Loucy (cell line): ENCODE results near the gene DRC7.
A peak's percentile ranks its signal among the peaks of the same experiment; 100 is the strongest.
"Not testable (repeated sequence)": the region's sequence is repeated elsewhere in the genome, so short reads cannot be mapped to it uniquely, and the experiment has no call there.

Experiments used
- H2AFZ ChIP-seq: fragments of 200-600 bp; sonication (generic); 2 replicates; pipeline ENCODE4 v1.6.0; 2016; ENCODE audit warnings: antibody characterized with exemption, mild to moderate bottlenecking, low read length, moderate library complexity
- H3F3A ChIP-seq: fragments of 200-600 bp; 2 replicates; pipeline ENCODE4 v1.6.0; 2016; ENCODE audit warnings: antibody characterized with exemption, low read depth, mild to moderate bottlenecking
- H3K27me3 ChIP-seq: fragments of 200-600 bp; sonication (generic); 2 replicates; pipeline ENCODE4 v1.6.1; 2014; ENCODE audit warnings: low read length, mild to moderate bottlenecking; ENCODE audit not compliant: insufficient read depth, poor library complexity, severe bottlenecking
- H3K36me3 ChIP-seq: fragments of 200-600 bp; sonication (generic); 2 replicates; pipeline ENCODE4 v1.6.1; 2016; ENCODE audit warnings: low read length; ENCODE audit not compliant: insufficient read depth
- H3K4me1 ChIP-seq: fragments of 200-600 bp; sonication (generic); 2 replicates; pipeline ENCODE4 v1.5.1; 2014; ENCODE audit warnings: low read length, mild to moderate bottlenecking; ENCODE audit not compliant: insufficient read depth, poor library complexity, severe bottlenecking
- H3K4me2 ChIP-seq: fragments of 200-600 bp; sonication (generic); 2 replicates; pipeline ENCODE4 v1.6.0; 2014; ENCODE audit warnings: antibody characterized with exemption, low read length, low read depth, mild to moderate bottlenecking; ENCODE audit not compliant: poor library complexity, severe bottlenecking
- H3K4me3 ChIP-seq: fragments of 200-600 bp; sonication (generic); 2 replicates; pipeline ENCODE4 v1.5.1; 2014; ENCODE audit warnings: low read length, mild to moderate bottlenecking, mixed read lengths; ENCODE audit not compliant: poor library complexity, severe bottlenecking
- H3K79me2 ChIP-seq: fragments of 200-600 bp; sonication (generic); 2 replicates; pipeline ENCODE4 v1.6.1; 2014; ENCODE audit warnings: low read length; ENCODE audit not compliant: insufficient read depth
- H3K9ac ChIP-seq: fragments of 200-600 bp; sonication (generic); 2 replicates; pipeline ENCODE4 v1.6.0; 2014; ENCODE audit warnings: mild to moderate bottlenecking, low read depth, low read length, moderate library complexity; ENCODE audit not compliant: poor library complexity, severe bottlenecking
- H3K9me2 ChIP-seq: fragments of 200-600 bp; sonication (generic); replicated peaks from 2 replicates; pipeline ENCODE4 v1.6.1; 2016; ENCODE audit warnings: low read depth, low read length, mixed read lengths
- H3K9me3 ChIP-seq: fragments of 200-600 bp; sonication (generic); 2 replicates; pipeline ENCODE4 v1.6.1; 2014; ENCODE audit warnings: mild to moderate bottlenecking, antibody characterized with exemption, low read length, low read depth; ENCODE audit not compliant: insufficient read depth
- H4K20me1 ChIP-seq: fragments of 200-600 bp; sonication (generic); 2 replicates; pipeline ENCODE4 v1.6.0; 2014; ENCODE audit warnings: antibody characterized with exemption, low read length, mild to moderate bottlenecking; ENCODE audit not compliant: insufficient read depth, poor library complexity, severe bottlenecking
- EZH2phosphoT487 ChIP-seq: fragments of 200-600 bp; IDR thresholded peaks from 2 replicates; pipeline ENCODE4 v1.6.1; 2018; ENCODE audit warnings: antibody characterized with exemption, mild to moderate bottlenecking, moderate library complexity, borderline replicate concordance
- TF ChIP-seq, protein P1 (sequence below): fragments of 200-600 bp; sonication (generic); conservative IDR thresholded peaks from 2 replicates; pipeline ENCODE4 v1.5.1; 2014; ENCODE audit warnings: mild to moderate bottlenecking, antibody characterized with exemption, low read length

The DRC7 gene

DNA sequence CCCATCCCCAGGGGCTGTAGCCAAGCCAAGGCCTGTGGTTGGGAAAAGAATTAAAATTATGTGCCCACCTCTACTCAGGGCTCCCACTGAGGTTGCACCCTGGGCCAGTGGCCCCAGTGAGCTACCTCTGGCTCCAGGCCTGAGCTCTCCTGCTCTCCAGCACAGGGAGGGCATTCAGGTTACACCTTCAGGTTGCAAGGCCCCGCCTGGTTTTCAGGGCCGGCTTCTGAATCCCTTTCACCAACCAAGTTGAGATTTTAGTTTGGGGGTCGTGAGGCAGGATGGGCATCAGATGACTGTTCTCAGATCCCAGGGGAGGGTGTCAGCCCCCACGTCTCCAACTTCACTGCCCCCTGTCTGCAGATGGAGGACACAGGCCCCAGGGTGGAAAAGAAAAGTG, 33.0 kb downstream of the DRC7 start:
- no peaks in the 10 kb centered on the region for H3K79me2 ChIP-seq
- H3K9me3 ChIP-seq: no peaks in the 10 kb centered on the region
- H4K20me1 ChIP-seq: no peaks in the 10 kb centered on the region
- no peak for TF ChIP-seq EZH2phosphoT487
- TF ChIP-seq, protein P1, sequence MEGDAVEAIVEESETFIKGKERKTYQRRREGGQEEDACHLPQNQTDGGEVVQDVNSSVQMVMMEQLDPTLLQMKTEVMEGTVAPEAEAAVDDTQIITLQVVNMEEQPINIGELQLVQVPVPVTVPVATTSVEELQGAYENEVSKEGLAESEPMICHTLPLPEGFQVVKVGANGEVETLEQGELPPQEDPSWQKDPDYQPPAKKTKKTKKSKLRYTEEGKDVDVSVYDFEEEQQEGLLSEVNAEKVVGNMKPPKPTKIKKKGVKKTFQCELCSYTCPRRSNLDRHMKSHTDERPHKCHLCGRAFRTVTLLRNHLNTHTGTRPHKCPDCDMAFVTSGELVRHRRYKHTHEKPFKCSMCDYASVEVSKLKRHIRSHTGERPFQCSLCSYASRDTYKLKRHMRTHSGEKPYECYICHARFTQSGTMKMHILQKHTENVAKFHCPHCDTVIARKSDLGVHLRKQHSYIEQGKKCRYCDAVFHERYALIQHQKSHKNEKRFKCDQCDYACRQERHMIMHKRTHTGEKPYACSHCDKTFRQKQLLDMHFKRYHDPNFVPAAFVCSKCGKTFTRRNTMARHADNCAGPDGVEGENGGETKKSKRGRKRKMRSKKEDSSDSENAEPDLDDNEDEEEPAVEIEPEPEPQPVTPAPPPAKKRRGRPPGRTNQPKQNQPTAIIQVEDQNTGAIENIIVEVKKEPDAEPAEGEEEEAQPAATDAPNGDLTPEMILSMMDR: peak; percentile 25; the same call in 1 of the 2 replicates
- no peak overlapping the region for H3K9ac ChIP-seq
- H3K4me1 ChIP-seq: peaks cover 2% of the 10 kb centered on the region
- no peaks in the 10 kb centered on the region for H3K27me3 ChIP-seq
- H2AFZ ChIP-seq: no peak overlapping the region
- H3F3A ChIP-seq: no peaks in the 10 kb centered on the region
- H3K4me3 ChIP-seq: no peak overlapping the region
- no peak overlapping the region for H3K4me2 ChIP-seq
- no peaks in the 10 kb centered on the region for H3K9me2 ChIP-seq
- H3K36me3 ChIP-seq: no peaks in the 10 kb centered on the region

DNA sequence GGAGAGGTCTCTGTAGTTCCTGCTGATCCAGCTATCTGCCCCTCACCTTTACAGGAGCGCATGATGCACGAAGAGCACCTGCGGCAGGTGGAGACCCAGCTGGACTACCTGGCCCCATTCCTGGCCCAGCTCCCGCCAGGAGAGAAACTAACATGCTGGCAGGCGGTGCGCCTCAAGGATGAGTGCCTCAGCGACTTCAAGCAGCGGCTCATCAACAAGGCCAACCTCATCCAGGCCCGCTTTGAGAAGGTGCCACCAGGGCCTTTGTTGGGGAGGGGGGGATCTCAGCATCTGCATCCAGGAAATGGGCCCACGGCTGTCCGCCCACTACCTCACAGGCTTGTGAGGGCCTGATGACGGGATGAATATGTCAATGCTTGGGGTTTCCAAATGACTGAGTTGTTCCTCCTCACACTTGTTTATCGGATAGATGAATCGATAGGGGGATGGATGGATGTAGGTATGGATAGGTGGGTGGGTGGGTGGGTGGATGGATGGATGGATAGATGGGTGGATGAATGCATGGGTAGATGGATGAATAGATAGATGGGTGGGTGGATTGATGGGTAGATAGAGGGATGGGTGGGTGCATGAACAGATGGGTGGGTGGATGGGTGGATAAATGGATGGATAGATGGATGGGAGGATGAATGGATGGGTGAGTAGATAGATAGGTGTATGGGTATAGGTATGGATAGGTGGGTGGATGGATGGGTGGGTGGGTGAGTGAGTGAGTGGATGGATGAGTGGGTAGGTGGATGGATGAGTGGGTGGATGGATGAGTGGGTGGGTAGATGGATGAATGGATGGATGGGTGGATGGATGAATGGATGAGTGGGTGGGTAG, 34.0 kb downstream of the DRC7 start:
- Histone ChIP-seq H3K79me2 (no peaks in the 10 kb centered on the region), H2AFZ (no peak overlapping the region), H3K4me3 (no peak overlapping the region), H3K9me3 (no peaks in the 10 kb centered on the region), H3K4me1 (peaks cover 2% of the 10 kb centered on the region), H3K9ac (no peak overlapping the region), H3K9me2 (no peaks in the 10 kb centered on the region), H4K20me1 (no peaks in the 10 kb centered on the region), H3K4me2 (no peak overlapping the region), H3K36me3 (no peaks in the 10 kb centered on the region), H3F3A (no peaks in the 10 kb centered on the region), H3K27me3 (no peaks in the 10 kb centered on the region)
- TF ChIP-seq, protein P1: no peak
- no peak for TF ChIP-seq EZH2phosphoT487

DNA sequence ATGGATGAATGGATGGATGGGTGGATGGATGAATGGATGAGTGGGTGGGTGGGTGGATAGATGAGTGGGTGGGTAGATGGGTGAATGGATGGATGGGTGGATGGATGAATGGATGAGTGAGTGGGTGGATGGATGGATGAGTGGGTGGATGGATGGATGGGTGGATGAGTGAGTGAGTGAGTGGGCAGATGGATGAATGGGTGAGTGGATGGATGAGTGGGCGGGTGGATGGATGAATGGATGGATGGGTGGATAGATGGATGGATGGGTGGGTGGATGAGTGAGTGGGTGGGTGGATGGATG, 34.5 kb downstream of the DRC7 start:
- TF ChIP-seq, protein P1: no peak
- TF ChIP-seq EZH2phosphoT487: no peak
- Histone ChIP-seq H3K9me3 (no peaks in the 10 kb centered on the region), H3F3A (no peaks in the 10 kb centered on the region), H3K9me2 (no peaks in the 10 kb centered on the region), H3K36me3 (no peaks in the 10 kb centered on the region), H3K9ac (no peak overlapping the region), H3K4me1 (peaks cover 2% of the 10 kb centered on the region), H3K27me3 (no peaks in the 10 kb centered on the region), H2AFZ (no peak overlapping the region), H3K4me2 (no peak overlapping the region), H4K20me1 (no peaks in the 10 kb centered on the region), H3K79me2 (no peaks in the 10 kb centered on the region), H3K4me3 (no peak overlapping the region)

DNA sequence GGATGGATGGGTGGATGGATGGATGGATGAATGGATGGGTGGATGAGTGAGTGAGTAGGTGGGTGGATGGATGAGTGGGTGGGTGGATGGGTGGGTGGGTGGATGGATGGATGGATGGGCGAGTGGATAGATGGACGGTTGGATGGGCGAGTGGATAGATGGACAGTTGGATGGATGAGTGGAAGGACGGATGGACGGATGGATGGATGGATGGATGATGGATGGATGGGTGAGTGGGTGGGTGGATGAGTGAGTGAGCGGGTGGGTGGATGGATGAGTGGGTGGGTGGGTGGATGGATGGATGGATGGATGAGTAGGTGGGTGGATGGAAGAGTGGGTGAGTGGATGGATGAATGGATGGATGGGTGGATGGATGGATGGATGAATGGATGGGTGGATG, 35.2 kb downstream of the DRC7 start:
- not testable (repeated sequence) for H3K27me3 ChIP-seq, H2AFZ ChIP-seq, H3K9ac ChIP-seq, H3K79me2 ChIP-seq, H3K9me3 ChIP-seq, H3K36me3 ChIP-seq, H3F3A ChIP-seq, H3K4me2 ChIP-seq, H3K4me1 ChIP-seq, H4K20me1 ChIP-seq, H3K9me2 ChIP-seq, H3K4me3 ChIP-seq
